ENCODE measurements around the gene MRGPRG.

Gene MRGPRG

DNA sequence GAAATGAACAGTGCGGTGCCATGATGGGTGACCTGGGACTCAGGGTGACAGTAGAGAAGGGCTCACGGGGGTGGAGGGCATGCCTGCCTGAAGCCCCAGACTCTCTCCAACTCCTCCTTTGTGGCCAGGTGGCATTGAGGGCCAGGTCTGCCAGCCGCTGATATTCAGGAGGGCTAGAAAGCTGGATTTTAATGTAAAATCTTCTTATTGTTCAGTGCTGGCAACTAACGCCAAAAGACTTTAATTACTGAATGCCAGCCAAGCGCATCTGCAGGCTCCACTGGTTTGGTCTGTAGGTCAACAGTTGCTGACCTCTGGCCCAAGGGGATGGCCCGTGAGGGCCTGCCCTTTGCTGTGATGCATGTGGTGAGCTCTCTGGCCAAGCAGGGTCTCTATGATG is 10.3 kb downstream of the MRGPRG start:
- in situ Hi-C loops (cut with HindIII; ENCODE audit: low pct_ligation_motif_present, low sequenced_read_pairs): no loop called here
- DNase-seq: no peak
- H3K27ac ChIP-seq: no peak overlapping the region
- H3K36me3 ChIP-seq (replicated peaks): no peaks in the 10 kb centered on the region
- TF ChIP-seq, protein P1, sequence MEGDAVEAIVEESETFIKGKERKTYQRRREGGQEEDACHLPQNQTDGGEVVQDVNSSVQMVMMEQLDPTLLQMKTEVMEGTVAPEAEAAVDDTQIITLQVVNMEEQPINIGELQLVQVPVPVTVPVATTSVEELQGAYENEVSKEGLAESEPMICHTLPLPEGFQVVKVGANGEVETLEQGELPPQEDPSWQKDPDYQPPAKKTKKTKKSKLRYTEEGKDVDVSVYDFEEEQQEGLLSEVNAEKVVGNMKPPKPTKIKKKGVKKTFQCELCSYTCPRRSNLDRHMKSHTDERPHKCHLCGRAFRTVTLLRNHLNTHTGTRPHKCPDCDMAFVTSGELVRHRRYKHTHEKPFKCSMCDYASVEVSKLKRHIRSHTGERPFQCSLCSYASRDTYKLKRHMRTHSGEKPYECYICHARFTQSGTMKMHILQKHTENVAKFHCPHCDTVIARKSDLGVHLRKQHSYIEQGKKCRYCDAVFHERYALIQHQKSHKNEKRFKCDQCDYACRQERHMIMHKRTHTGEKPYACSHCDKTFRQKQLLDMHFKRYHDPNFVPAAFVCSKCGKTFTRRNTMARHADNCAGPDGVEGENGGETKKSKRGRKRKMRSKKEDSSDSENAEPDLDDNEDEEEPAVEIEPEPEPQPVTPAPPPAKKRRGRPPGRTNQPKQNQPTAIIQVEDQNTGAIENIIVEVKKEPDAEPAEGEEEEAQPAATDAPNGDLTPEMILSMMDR (IDR thresholded peaks at IDR 0.05; ENCODE audit: low read depth, low read length, missing control alignments): no peak
- H3K27me3 ChIP-seq (replicated peaks): peaks cover 19% of the 10 kb centered on the region
- H3K4me3 ChIP-seq (ENCODE audit: low read depth, low read length): no peak overlapping the region

DNA sequence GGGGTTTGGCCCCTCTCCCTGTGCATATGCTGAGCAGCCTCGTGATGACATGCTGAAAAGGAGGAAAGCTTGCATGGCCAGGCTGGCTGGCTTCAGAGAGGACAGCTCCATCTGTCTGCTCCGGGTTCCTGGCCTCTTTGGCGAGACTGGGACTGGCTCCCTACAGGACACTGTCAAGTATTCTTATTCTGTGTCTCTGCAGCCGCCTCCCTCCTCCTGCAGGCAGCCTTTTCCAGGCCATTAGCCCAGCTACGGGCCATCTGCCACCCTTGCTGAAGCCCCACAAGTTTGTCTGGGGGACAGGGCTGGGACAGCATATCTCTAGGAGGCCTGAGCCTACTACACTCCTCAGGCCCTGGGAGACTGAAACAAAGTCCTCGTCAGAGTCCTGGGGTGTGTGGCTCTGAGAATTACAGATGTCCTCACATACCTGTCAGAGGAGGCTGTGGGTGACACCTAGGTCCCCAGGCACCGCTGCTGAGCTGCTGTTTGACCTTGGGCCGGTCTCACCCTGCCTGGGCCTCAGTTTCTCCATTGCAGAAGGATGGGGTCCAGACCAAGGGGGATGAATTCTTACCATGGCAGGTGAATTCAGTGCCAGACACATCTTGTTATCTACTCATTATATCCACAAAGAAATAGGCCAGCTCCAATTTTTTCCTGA is 11.0 kb downstream of the MRGPRG start:
- peaks cover 25% of the 10 kb centered on the region for H3K27me3 ChIP-seq (replicated peaks)
- TF ChIP-seq, protein P1 (IDR thresholded peaks at IDR 0.05; ENCODE audit: low read depth, low read length, missing control alignments): no peak
- no peak overlapping the region for H3K27ac ChIP-seq
- no peaks in the 10 kb centered on the region for H3K36me3 ChIP-seq (replicated peaks)
- H3K4me3 ChIP-seq (ENCODE audit: low read depth, low read length): no peak overlapping the region
- DNase-seq: no peak
- in situ Hi-C loops (cut with HindIII; ENCODE audit: low pct_ligation_motif_present, low sequenced_read_pairs): no loop called here

DNA sequence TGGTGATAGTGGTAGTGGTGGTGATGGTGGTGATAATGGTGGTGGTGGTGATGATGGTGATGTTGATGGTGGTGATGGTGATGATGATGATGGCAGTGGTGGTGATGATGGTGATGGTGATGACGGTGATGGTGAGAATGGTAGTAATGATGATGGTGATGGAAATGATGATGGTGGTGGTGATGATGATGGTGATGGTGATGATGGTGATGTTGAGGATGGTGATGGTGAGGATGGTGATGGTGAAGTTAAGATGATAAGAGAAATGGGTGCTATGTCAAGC is 11.8 kb downstream of the MRGPRG start:
- H3K27ac ChIP-seq: no peak overlapping the region
- in situ Hi-C loops (cut with HindIII; ENCODE audit: low pct_ligation_motif_present, low sequenced_read_pairs): no loop called here
- TF ChIP-seq, protein P1 (IDR thresholded peaks at IDR 0.05; ENCODE audit: low read depth, low read length, missing control alignments): no peak

DNA sequence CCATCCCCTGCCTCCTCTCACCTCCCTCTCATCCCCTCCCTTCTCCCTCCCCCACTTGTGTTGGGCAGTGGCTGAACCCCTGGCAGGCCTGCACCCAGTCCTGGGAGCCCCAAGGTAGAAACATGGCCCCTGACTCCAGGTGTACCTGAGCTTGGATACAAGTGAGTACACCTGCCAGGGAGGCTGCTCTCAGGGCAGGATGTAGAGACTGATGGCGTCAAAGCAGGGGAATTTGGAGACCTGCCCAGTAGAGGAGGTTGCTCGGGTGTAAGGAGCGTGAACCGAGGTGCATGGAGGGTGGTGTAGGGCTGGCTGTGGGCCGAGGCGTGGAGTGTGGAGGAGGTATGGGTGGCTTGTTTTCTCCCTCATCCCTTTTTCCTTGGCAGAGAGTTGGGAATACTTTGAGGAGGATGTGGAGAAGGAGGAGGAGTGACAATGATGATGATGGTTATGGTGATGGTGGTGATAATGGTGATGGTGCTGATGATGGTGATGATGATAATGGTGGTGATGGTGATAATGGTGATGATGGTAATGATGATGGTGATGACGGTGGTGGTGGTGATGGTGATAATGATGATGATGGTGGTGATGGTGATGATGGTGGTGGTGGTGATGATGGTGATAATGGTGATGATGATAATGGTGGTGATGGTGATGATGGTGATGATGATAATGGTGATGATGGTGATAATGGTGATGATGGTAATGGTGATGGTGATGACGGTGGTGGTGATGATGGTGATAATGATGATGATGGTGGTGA is 12.3 kb downstream of the MRGPRG start:
- Histone ChIP-seq H3K27ac (no peak overlapping the region), H3K27me3 (replicated peaks) (peaks cover 38% of the 10 kb centered on the region), H3K4me3 (ENCODE audit: low read depth, low read length) (no peak overlapping the region), H3K36me3 (replicated peaks) (no peaks in the 10 kb centered on the region)
- in situ Hi-C loops (cut with HindIII; ENCODE audit: low pct_ligation_motif_present, low sequenced_read_pairs): no loop called here
- TF ChIP-seq, protein P1 (IDR thresholded peaks at IDR 0.05; ENCODE audit: low read depth, low read length, missing control alignments): no peak
- no peak for DNase-seq

More for the DNA sequence above, 11.8 kb downstream of the MRGPRG start:
- H3K36me3 ChIP-seq (replicated peaks): no peaks in the 10 kb centered on the region
- no peak overlapping the region for H3K4me3 ChIP-seq (ENCODE audit: low read depth, low read length)
- peaks cover 33% of the 10 kb centered on the region for H3K27me3 ChIP-seq (replicated peaks)
- DNase-seq: no peak

DNA sequence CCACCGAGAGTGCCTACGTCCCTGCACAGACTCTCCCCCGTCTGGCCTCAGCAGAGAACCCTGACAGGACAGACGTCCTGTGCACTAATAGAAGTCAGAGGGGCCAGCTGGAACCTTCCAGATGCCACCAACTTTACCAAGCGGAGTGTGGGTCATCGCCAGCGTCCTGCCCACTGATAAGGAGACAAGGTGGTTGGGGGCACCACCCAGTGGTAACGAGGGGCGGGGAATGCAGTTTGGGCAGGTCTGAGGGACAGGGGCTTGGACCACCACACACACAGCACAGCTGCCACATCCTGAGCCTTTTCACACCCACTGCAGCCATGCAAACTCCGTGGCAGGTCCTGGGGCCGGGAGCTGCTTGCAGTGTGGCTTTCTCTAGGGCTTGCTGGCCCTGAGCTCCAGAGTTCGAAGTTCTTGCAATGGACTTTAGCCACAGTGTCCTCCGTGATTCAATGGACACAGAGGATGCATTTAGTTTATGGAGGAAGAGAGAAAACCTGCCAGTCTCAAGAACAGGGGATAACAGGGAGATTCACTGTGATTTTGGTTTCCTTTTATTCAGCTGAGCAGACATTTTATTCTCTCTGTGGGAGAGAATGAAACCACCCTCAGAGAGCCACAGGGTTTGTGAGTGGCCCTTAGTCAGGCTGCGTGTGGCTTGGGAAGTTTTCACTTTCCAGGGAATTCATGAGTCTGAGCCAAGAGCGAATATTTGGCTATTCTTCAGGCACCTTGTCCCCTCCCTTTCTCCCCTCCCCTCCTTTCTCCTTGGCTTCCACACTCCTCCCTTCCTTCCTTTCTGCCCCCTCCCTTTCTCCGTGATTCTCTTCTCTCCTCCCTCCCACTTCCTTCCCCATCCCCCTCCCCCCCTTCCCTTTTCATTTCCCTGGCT is 13.1 kb downstream of the MRGPRG start:
- DNase-seq: no peak
- H3K27me3 ChIP-seq (replicated peaks): peaks cover 45% of the 10 kb centered on the region
- H3K4me3 ChIP-seq (ENCODE audit: low read depth, low read length): no peak overlapping the region
- no peak overlapping the region for H3K27ac ChIP-seq
- in situ Hi-C loops (cut with HindIII; ENCODE audit: low pct_ligation_motif_present, low sequenced_read_pairs): no loop called here
- H3K36me3 ChIP-seq (replicated peaks): no peaks in the 10 kb centered on the region
- TF ChIP-seq, protein P1 (IDR thresholded peaks at IDR 0.05; ENCODE audit: low read depth, low read length, missing control alignments): no peak

Measured in brain microvascular endothelial cell (primary cell).